ENCODE results near the gene SATB1. TPM values are rescaled to one million over a fixed set of nuclear protein-coding genes. Genes with fewer than 3 reads are reported as not detected.

SATB1 gene
- total and polyA plus RNA-seq, 2 of the 8 experiments (the other 6 are each of a cell fraction or from before 2014, with no cell fraction given) = 18.8 to 28.0 TPM

GRCh38 chr3:18386274-18386890, 38.8 kb downstream of the SATB1 start (continued):
- TF ChIP-seq, protein P1, sequence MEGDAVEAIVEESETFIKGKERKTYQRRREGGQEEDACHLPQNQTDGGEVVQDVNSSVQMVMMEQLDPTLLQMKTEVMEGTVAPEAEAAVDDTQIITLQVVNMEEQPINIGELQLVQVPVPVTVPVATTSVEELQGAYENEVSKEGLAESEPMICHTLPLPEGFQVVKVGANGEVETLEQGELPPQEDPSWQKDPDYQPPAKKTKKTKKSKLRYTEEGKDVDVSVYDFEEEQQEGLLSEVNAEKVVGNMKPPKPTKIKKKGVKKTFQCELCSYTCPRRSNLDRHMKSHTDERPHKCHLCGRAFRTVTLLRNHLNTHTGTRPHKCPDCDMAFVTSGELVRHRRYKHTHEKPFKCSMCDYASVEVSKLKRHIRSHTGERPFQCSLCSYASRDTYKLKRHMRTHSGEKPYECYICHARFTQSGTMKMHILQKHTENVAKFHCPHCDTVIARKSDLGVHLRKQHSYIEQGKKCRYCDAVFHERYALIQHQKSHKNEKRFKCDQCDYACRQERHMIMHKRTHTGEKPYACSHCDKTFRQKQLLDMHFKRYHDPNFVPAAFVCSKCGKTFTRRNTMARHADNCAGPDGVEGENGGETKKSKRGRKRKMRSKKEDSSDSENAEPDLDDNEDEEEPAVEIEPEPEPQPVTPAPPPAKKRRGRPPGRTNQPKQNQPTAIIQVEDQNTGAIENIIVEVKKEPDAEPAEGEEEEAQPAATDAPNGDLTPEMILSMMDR (IDR thresholded peaks at IDR 0.05; ENCODE audit: control extremely low read depth in 1 of 3, insufficient read depth in 1 of 3, low read depth in 1 of 3, low read length in 3 of 3) = no peak
- TF ChIP-seq FOSL1 (IDR thresholded peaks at IDR 0.05; ENCODE audit: insufficient read depth, low read depth, low read length) (no peak), CREB1 (IDR thresholded peaks at IDR 0.05) (no peak), EGR1 (IDR thresholded peaks at IDR 0.05; ENCODE audit: borderline replicate concordance, low read depth, low read length) (no peak), HDAC2 (IDR thresholded peaks at IDR 0.05; ENCODE audit: borderline replicate concordance in 1 of 2, low read depth in 2 of 2, low read length in 2 of 2) (no peak)

Measured in H1 (cell line).